Erythroblast (primary cell): Measurements from ENCODE around the gene TFB1M.

Experiments
- GATA1 ChIP-seq: IDR thresholded peaks from 2 replicates; pipeline ENCODE4 v1.6.1; 2011; ENCODE audit warnings: low read depth, mild to moderate bottlenecking, control low read depth, low read length, moderate library complexity
- POLR2A ChIP-seq: IDR thresholded peaks from 2 replicates; pipeline ENCODE4 v1.6.1; 2011; ENCODE audit warnings: mild to moderate bottlenecking, low read length

GRCh38 chr6:155219299-155219698, 95.0 kb downstream of the TFB1M start:
- no peak for TF ChIP-seq POLR2A
- no peak for TF ChIP-seq GATA1
